Esophagus muscularis mucosa (tissue), 3 donors: ENCODE data around the gene ATP13A3.

ENCODE experiments used
- CTCF ChIP-seq, 3 experiments: fragments of 200-600 bp in 2 of 3; fragments of 450-650 bp in 1 of 3; sonication (generic) in 2 of 3; IDR thresholded peaks; one replicate each; pipeline ENCODE4 v1.5.1; 2017 to 2019; ENCODE audit warnings: antibody characterized with exemption in 3 of 3, mild to moderate bottlenecking in 2 of 3, moderate library complexity in 1 of 3
- POLR2A ChIP-seq: fragments of 450-650 bp; IDR thresholded peaks from one replicate; pipeline ENCODE4 v1.6.1; 2017; ENCODE audit warnings: antibody characterized with exemption, moderate library complexity, mild to moderate bottlenecking, low read depth
- POLR2AphosphoS5 ChIP-seq, 2 donors: sonication (generic); formaldehyde crosslinking; IDR thresholded peaks; one replicate each; pipeline ENCODE4 v1.6.1; 2017; ENCODE audit warnings: antibody characterized with exemption in 2 of 2

- TF ChIP-seq CTCF (IDR thresholded peaks at IDR 0.05) (no peak), POLR2A (no peak), POLR2AphosphoS5 (IDR thresholded peaks at IDR 0.05) (no peak)
Measured at GRCh38 chr3:194508491-194509453, 22.0 kb upstream of the ATP13A3 start.
